Tibial nerve (tissue), 4 donors: ENCODE measurements around the gene DNM3. TPM values are rescaled to one million over a fixed set of nuclear protein-coding genes. Genes with fewer than 3 reads are reported as not detected.

Source experiments
- DNase-seq, 2 donors: peaks; one replicate each; pipeline ENCODE4 v3.0.0-alpha.2; 2019; ENCODE audit warnings: low spot score in 2 of 2
- H3K27ac ChIP-seq, 4 donors: fragments of 200-600 bp; sonication (generic) in 3 of 4; one replicate each; pipeline ENCODE4 v1.5.1; 2017 to 2019; ENCODE audit warnings: mild to moderate bottlenecking in 1 of 4
- H3K27me3 ChIP-seq, 2 donors: fragments of 200-600 bp; sonication (generic) in 1 of 2; one replicate each; pipeline versions ENCODE4 v1.5.1 to v1.6.0; 2017 to 2019
- H3K36me3 ChIP-seq, 3 donors: fragments of 200-600 bp; sonication (generic); one replicate each; pipeline ENCODE4 v1.5.1; 2018 to 2019
- H3K4me1 ChIP-seq, 4 donors: fragments of 200-600 bp; sonication (generic) in 3 of 4; one replicate each; pipeline ENCODE4 v1.5.1; 2017 to 2019
- H3K4me3 ChIP-seq, 4 donors: fragments of 200-600 bp; sonication (generic) in 3 of 4; one replicate each; pipeline ENCODE4 v1.5.1; 2017 to 2019; ENCODE audit warnings: mild to moderate bottlenecking in 1 of 4, moderate library complexity in 1 of 4
- H3K9me3 ChIP-seq, 4 donors: fragments of 200-600 bp; sonication (generic) in 3 of 4; one replicate each; pipeline ENCODE4 v1.5.1; 2017 to 2019
- EP300 ChIP-seq, 2 donors: sonication (generic); formaldehyde crosslinking; IDR thresholded peaks; one replicate each; pipeline ENCODE4 v1.6.1; 2017; ENCODE audit warnings: antibody characterized with exemption in 2 of 2, mild to moderate bottlenecking in 1 of 2
- POLR2A ChIP-seq, 2 donors: fragments of 450-650 bp; IDR thresholded peaks; one replicate each; pipeline ENCODE4 v1.6.1; 2017; ENCODE audit warnings: antibody characterized with exemption in 2 of 2, mild to moderate bottlenecking in 2 of 2, moderate library complexity in 2 of 2
- WGBS, 2 donors: methylation state at CpG; one replicate each; pipeline ENCODE4 v1.1.5; 2018; 5-methylcytosine and 5-hydroxymethylcytosine counted together
- total RNA-seq, 4 donors: library from RNA; depleted of rRNA; stranded (reverse); fragments of >200 nt; gene quantifications; one replicate each; pipeline ENCODE4 v1.1.0, GENCODE V29; 2016
- TF ChIP-seq, protein P1 (sequence below), 5 experiments: fragments of 200-600 bp in 3 of 5; fragments of 450-650 bp in 2 of 5; sonication (generic) in 3 of 5; IDR thresholded peaks; one replicate each; pipeline ENCODE4 v1.5.1; 2016 to 2019; ENCODE audit warnings: antibody characterized with exemption in 5 of 5, mild to moderate bottlenecking in 3 of 5, moderate library complexity in 2 of 5

Gene DNM3
- total RNA-seq, 4 donors from 2014 or later: 9.8 to 15.3 (median 12.3) TPM

- peaks cover 0 to 6% (median 0%) of the 10 kb centered on the region in 4 donors for H3K9me3 ChIP-seq
- TF ChIP-seq POLR2A (IDR thresholded peaks at IDR 0.05): no peak
- TF ChIP-seq, protein P1, sequence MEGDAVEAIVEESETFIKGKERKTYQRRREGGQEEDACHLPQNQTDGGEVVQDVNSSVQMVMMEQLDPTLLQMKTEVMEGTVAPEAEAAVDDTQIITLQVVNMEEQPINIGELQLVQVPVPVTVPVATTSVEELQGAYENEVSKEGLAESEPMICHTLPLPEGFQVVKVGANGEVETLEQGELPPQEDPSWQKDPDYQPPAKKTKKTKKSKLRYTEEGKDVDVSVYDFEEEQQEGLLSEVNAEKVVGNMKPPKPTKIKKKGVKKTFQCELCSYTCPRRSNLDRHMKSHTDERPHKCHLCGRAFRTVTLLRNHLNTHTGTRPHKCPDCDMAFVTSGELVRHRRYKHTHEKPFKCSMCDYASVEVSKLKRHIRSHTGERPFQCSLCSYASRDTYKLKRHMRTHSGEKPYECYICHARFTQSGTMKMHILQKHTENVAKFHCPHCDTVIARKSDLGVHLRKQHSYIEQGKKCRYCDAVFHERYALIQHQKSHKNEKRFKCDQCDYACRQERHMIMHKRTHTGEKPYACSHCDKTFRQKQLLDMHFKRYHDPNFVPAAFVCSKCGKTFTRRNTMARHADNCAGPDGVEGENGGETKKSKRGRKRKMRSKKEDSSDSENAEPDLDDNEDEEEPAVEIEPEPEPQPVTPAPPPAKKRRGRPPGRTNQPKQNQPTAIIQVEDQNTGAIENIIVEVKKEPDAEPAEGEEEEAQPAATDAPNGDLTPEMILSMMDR (IDR thresholded peaks at IDR 0.05): no peak
- no peak for TF ChIP-seq EP300 (IDR thresholded peaks at IDR 0.05)
Observed at GRCh38 chr1:171890131-171890530, 48.8 kb downstream of the DNM3 start.

GRCh38 chr1:171896936-171897703 is 55.8 kb downstream of the DNM3 start:
- Histone ChIP-seq H3K27ac (peak overlapping the region in 2 of 4 donors; percentile 20 to 77), H3K4me1 (peaks cover 0 to 13% (median 0%) of the 10 kb centered on the region in 4 donors), H3K27me3 (no peaks in the 10 kb centered on the region), H3K36me3 (no peaks in the 10 kb centered on the region), H3K9me3 (peaks cover 0 to 4% (median 0%) of the 10 kb centered on the region in 4 donors), H3K4me3 (no peak overlapping the region)
- no peak for DNase-seq
- TF ChIP-seq POLR2A (IDR thresholded peaks at IDR 0.05) (no peak), EP300 (IDR thresholded peaks at IDR 0.05) (no peak)
- TF ChIP-seq, protein P1 (IDR thresholded peaks at IDR 0.05): no peak
- WGBS, 2 donors: 95 to 96% methylated on average over 2 of the region's 2 CpGs

More at GRCh38 chr1:171890131-171890530, 48.8 kb downstream of the DNM3 start:
- Histone ChIP-seq H3K36me3 (no peaks in the 10 kb centered on the region), H3K4me1 (no peaks in the 10 kb centered on the region), H3K4me3 (no peak overlapping the region), H3K27ac (no peak overlapping the region), H3K27me3 (no peaks in the 10 kb centered on the region)
- no peak for DNase-seq
- 74 to 90% methylated on average over 1 of the region's 1 CpG for WGBS, 2 donors

DNA sequence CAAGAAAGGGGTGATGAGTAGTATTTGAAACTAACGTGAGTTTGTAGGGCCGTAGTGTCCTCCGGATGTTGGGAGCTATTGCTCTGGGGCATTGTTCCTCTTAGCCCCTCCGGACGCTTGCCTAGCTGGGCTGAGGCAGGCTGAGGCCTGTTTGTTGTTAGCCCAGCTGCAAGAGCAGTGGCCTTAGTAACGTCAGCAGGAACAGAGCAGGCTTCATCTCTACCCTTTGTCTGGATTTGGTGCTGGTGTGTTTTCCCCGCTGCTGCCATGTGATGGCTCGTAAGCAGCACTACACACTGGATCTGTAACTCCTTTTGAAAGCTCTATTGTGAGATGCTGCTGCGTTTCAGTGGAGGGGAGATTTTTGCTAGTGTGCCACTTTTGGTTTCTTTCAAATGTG is 57.6 kb downstream of the DNM3 start:
- Histone ChIP-seq H3K36me3 (no peaks in the 10 kb centered on the region), H3K9me3 (no peaks in the 10 kb centered on the region), H3K27ac (peak overlapping the region; percentile 0 to 87 (median 68)), H3K4me1 (peaks cover 0 to 20% (median 0%) of the 10 kb centered on the region in 4 donors), H3K4me3 (peak overlapping the region in 1 of 4 donors; percentile 10), H3K27me3 (no peaks in the 10 kb centered on the region)
- DNase-seq: peak in 1 of 2 donors; percentile 8
- WGBS, 2 donors: 22 to 25% methylated on average over 9 of the region's 9 CpGs
- TF ChIP-seq EP300 (IDR thresholded peaks at IDR 0.05) (peak; percentile 26 to 90), POLR2A (IDR thresholded peaks at IDR 0.05) (peak; percentile 45 to 53)
- TF ChIP-seq, protein P1 (IDR thresholded peaks at IDR 0.05): no peak

GRCh38 chr1:171899838-171900237 is 58.5 kb downstream of the DNM3 start:
- Histone ChIP-seq H3K4me3 (no peak overlapping the region), H3K36me3 (no peaks in the 10 kb centered on the region), H3K4me1 (peaks cover 0 to 20% (median 0%) of the 10 kb centered on the region in 4 donors), H3K9me3 (no peaks in the 10 kb centered on the region), H3K27me3 (no peaks in the 10 kb centered on the region), H3K27ac (peak overlapping the region in 3 of 4 donors; percentile 0 to 87 (median 77))
- WGBS, 2 donors: 63 to 76% methylated on average over 5 of the region's 5 CpGs
- TF ChIP-seq EP300 (IDR thresholded peaks at IDR 0.05): no peak
- TF ChIP-seq POLR2A (IDR thresholded peaks at IDR 0.05): no peak
- TF ChIP-seq, protein P1 (IDR thresholded peaks at IDR 0.05): no peak
- DNase-seq: no peak

DNA sequence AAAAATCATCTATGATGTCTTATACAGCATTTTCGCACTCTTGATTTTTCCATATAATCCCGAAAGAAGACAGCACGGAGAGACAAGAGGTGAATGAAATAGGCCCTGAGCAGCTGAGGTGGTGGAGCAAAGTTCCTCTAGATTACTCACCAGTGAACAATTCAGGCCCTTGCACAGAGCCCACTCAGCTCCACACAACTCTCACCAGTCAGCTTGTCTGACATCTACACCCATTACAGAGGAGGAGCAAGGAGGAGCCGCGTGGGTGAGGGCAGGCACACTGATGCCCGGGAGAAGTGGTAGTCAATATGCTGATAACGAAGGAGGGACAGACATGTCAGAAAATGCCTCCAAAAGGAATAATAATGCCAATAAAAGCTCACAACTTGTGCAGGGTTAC is 59.9 kb downstream of the DNM3 start:
- H3K36me3 ChIP-seq: no peaks in the 10 kb centered on the region
- H3K4me1 ChIP-seq: peaks cover 0 to 20% (median 0%) of the 10 kb centered on the region in 4 donors
- TF ChIP-seq EP300 (IDR thresholded peaks at IDR 0.05) (no peak), POLR2A (IDR thresholded peaks at IDR 0.05) (no peak)
- TF ChIP-seq, protein P1 (IDR thresholded peaks at IDR 0.05): no peak
- H3K9me3 ChIP-seq: no peaks in the 10 kb centered on the region
- WGBS, 2 donors: 71 to 84% methylated on average over 7 of the region's 7 CpGs
- DNase-seq: no peak
- H3K27ac ChIP-seq: peak overlapping the region in 2 of 4 donors; percentile 48 to 72
- H3K27me3 ChIP-seq: no peaks in the 10 kb centered on the region
- H3K4me3 ChIP-seq: no peak overlapping the region
